GM12878 (cell line): ENCODE measurements around the gene PIGS.

Source experiments
- BACH1 ChIP-seq: fragments of 450-650 bp; IDR thresholded peaks from 2 replicates; pipeline ENCODE4 v1.6.1; 2017; ENCODE audit warnings: mild to moderate bottlenecking, borderline replicate concordance
- CREB1 ChIP-seq: IDR thresholded peaks from 2 replicates; pipeline ENCODE4 v1.6.1; 2012; ENCODE audit warnings: low read depth, mild to moderate bottlenecking, inconsistent platforms
- MYC ChIP-seq: IDR thresholded peaks from 2 replicates; pipeline ENCODE4 v1.6.1; 2011; ENCODE audit warnings: mild to moderate bottlenecking, low read length, moderate library complexity, inconsistent platforms; ENCODE audit not compliant: insufficient read depth, insufficient replicate concordance, insufficient read length, severe bottlenecking
- POLR2A ChIP-seq: IDR thresholded peaks from 2 replicates; pipeline ENCODE4 v1.6.1; 2011; ENCODE audit warnings: low read depth, mild to moderate bottlenecking, low read length
- RELA ChIP-seq: fragments of 450-650 bp; IDR thresholded peaks from 2 replicates; pipeline ENCODE4 v1.8.0; 2014; ENCODE audit warnings: borderline replicate concordance; ENCODE audit not compliant: partially characterized antibody
- TAF1 ChIP-seq: IDR thresholded peaks from 2 replicates; pipeline ENCODE4 v1.6.1; 2011; ENCODE audit warnings: mild to moderate bottlenecking, low read depth, low read length, borderline replicate concordance
- TARDBP ChIP-seq: IDR thresholded peaks from 2 replicates; pipeline ENCODE4 v1.6.1; 2016; ENCODE audit warnings: borderline replicate concordance
- WRNIP1 ChIP-seq: IDR thresholded peaks from 2 replicates; pipeline ENCODE4 v1.6.1; 2011; ENCODE audit warnings: low read depth, low read length, improper control_type of control experiment, borderline replicate concordance
- TF ChIP-seq, protein P1 (sequence below): fragments of 450-650 bp; IDR thresholded peaks from 2 replicates; pipeline ENCODE4 v1.6.1; 2018; ENCODE audit warnings: mild to moderate bottlenecking, low read depth, moderate library complexity; ENCODE audit not compliant: partially characterized antibody
- TF ChIP-seq, protein P2 (sequence below): IDR thresholded peaks from 2 replicates; pipeline ENCODE4 v1.6.1; 2012; ENCODE audit warnings: mild to moderate bottlenecking, low read depth, low read length

GRCh38 chr17:28513476-28513875 is 57.8 kb downstream of the PIGS start:
- TF ChIP-seq TARDBP (no peak), TAF1 (no peak), RELA (no peak), BACH1 (no peak), WRNIP1 (no peak), POLR2A (no peak), CREB1 (no peak), MYC (no peak)
- TF ChIP-seq, protein P1, sequence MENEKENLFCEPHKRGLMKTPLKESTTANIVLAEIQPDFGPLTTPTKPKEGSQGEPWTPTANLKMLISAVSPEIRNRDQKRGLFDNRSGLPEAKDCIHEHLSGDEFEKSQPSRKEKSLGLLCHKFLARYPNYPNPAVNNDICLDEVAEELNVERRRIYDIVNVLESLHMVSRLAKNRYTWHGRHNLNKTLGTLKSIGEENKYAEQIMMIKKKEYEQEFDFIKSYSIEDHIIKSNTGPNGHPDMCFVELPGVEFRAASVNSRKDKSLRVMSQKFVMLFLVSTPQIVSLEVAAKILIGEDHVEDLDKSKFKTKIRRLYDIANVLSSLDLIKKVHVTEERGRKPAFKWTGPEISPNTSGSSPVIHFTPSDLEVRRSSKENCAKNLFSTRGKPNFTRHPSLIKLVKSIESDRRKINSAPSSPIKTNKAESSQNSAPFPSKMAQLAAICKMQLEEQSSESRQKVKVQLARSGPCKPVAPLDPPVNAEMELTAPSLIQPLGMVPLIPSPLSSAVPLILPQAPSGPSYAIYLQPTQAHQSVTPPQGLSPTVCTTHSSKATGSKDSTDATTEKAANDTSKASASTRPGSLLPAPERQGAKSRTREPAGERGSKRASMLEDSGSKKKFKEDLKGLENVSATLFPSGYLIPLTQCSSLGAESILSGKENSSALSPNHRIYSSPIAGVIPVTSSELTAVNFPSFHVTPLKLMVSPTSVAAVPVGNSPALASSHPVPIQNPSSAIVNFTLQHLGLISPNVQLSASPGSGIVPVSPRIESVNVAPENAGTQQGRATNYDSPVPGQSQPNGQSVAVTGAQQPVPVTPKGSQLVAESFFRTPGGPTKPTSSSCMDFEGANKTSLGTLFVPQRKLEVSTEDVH: no peak
- TF ChIP-seq, protein P2, sequence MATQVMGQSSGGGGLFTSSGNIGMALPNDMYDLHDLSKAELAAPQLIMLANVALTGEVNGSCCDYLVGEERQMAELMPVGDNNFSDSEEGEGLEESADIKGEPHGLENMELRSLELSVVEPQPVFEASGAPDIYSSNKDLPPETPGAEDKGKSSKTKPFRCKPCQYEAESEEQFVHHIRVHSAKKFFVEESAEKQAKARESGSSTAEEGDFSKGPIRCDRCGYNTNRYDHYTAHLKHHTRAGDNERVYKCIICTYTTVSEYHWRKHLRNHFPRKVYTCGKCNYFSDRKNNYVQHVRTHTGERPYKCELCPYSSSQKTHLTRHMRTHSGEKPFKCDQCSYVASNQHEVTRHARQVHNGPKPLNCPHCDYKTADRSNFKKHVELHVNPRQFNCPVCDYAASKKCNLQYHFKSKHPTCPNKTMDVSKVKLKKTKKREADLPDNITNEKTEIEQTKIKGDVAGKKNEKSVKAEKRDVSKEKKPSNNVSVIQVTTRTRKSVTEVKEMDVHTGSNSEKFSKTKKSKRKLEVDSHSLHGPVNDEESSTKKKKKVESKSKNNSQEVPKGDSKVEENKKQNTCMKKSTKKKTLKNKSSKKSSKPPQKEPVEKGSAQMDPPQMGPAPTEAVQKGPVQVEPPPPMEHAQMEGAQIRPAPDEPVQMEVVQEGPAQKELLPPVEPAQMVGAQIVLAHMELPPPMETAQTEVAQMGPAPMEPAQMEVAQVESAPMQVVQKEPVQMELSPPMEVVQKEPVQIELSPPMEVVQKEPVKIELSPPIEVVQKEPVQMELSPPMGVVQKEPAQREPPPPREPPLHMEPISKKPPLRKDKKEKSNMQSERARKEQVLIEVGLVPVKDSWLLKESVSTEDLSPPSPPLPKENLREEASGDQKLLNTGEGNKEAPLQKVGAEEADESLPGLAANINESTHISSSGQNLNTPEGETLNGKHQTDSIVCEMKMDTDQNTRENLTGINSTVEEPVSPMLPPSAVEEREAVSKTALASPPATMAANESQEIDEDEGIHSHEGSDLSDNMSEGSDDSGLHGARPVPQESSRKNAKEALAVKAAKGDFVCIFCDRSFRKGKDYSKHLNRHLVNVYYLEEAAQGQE: no peak
